Activated CD4-positive, alpha-beta T cell treated with anti-CD3 and anti-CD28 coated beads, Interleukin-2, amount 10 ng/mL, durations not matched to agents 24 days and 14 days (primary cell): ENCODE measurements around the gene TMPRSS11D. TPM values are rescaled to one million over a fixed set of nuclear protein-coding genes. Genes with fewer than 3 reads are reported as not detected.

ENCODE experiments used
- DNase-seq: peaks from one replicate; pipeline ENCODE4 v3.0.0; 2022
- H3K27ac Mint-ChIP-seq: one replicate; pipeline ENCODE4 v1.8.0; 2022; ENCODE audit warnings: mild to moderate bottlenecking, mixed read lengths
- H3K27me3 Mint-ChIP-seq: one replicate; pipeline ENCODE4 v1.8.0; 2022; ENCODE audit warnings: mixed read lengths
- H3K36me3 Mint-ChIP-seq: one replicate; pipeline ENCODE4 v1.8.0; 2022; ENCODE audit warnings: low read depth, mild to moderate bottlenecking, mixed read lengths
- H3K4me1 Mint-ChIP-seq: one replicate; pipeline ENCODE4 v1.8.0; 2021; ENCODE audit warnings: mixed read lengths
- H3K4me3 Mint-ChIP-seq: one replicate; pipeline ENCODE4 v1.8.0; 2022; ENCODE audit warnings: mild to moderate bottlenecking, moderate library complexity, mixed read lengths
- H3K9me3 Mint-ChIP-seq: one replicate; pipeline ENCODE4 v1.8.0; 2021; ENCODE audit warnings: mixed read lengths
- intact Hi-C: fragments of 100-400 bp; cut with micrococcal nuclease; formaldehyde crosslinking; loops from one replicate; pipeline ENCODE4 v1.15.1; 2023
- total RNA-seq: library from RNA; stranded (reverse); gene quantifications from 2 replicates; pipeline ENCODE4 v1.2.3, GENCODE V29; 2022

The TMPRSS11D gene
- total RNA-seq, 1 donor from 2014 or later: not detected

GRCh38 chr4:67909905-67910584, 26.2 kb upstream of the TMPRSS11D start:
- Mint-ChIP-seq H3K4me1 (no peaks in the 10 kb centered on the region), H3K36me3 (no peaks in the 10 kb centered on the region)
- intact Hi-C loops: loop anchor here (2.0 to 5.0 kb wide), 2 partner anchors 163 to 361 kb away; no protein-coding TSS in a partner anchor

GRCh38 chr4:67907650-67908049, 23.8 kb upstream of the TMPRSS11D start:
- H3K4me1 Mint-ChIP-seq: no peaks in the 10 kb centered on the region
- DNase-seq: no peak
- H3K27ac Mint-ChIP-seq: no peak overlapping the region
- H3K27me3 Mint-ChIP-seq: peaks cover 19% of the 10 kb centered on the region
- H3K4me3 Mint-ChIP-seq: no peak overlapping the region
- no peaks in the 10 kb centered on the region for H3K36me3 Mint-ChIP-seq
- no peaks in the 10 kb centered on the region for H3K9me3 Mint-ChIP-seq
- intact Hi-C loops: no loop called here

More at GRCh38 chr4:67909905-67910584, 26.2 kb upstream of the TMPRSS11D start:
- no peak for DNase-seq
- Mint-ChIP-seq H3K9me3 (no peaks in the 10 kb centered on the region), H3K27ac (no peak overlapping the region), H3K4me3 (no peak overlapping the region), H3K27me3 (peaks cover 17% of the 10 kb centered on the region)

- intact Hi-C loops: no loop called here
- Mint-ChIP-seq H3K27ac (no peak overlapping the region), H3K4me1 (no peaks in the 10 kb centered on the region), H3K36me3 (no peaks in the 10 kb centered on the region), H3K9me3 (peaks cover 4% of the 10 kb centered on the region), H3K27me3 (peaks cover 4% of the 10 kb centered on the region), H3K4me3 (no peak overlapping the region)
- DNase-seq: no peak
Measured at GRCh38 chr4:67899096-67899495, 15.3 kb upstream of the TMPRSS11D start.

- intact Hi-C loops: no loop called here
- H3K27ac Mint-ChIP-seq: no peak overlapping the region
- no peaks in the 10 kb centered on the region for H3K4me1 Mint-ChIP-seq
- DNase-seq: no peak
- H3K27me3 Mint-ChIP-seq: no peaks in the 10 kb centered on the region
- no peaks in the 10 kb centered on the region for H3K36me3 Mint-ChIP-seq
- peaks cover 4% of the 10 kb centered on the region for H3K9me3 Mint-ChIP-seq
- H3K4me3 Mint-ChIP-seq: no peak overlapping the region
Measured at GRCh38 chr4:67897686-67898085, 13.9 kb upstream of the TMPRSS11D start.

- H3K27ac Mint-ChIP-seq: no peak overlapping the region
- no peak overlapping the region for H3K4me3 Mint-ChIP-seq
- H3K27me3 Mint-ChIP-seq: no peaks in the 10 kb centered on the region
- H3K9me3 Mint-ChIP-seq: peaks cover 4% of the 10 kb centered on the region
- no peaks in the 10 kb centered on the region for H3K4me1 Mint-ChIP-seq
- no peaks in the 10 kb centered on the region for H3K36me3 Mint-ChIP-seq
- intact Hi-C loops: no loop called here
- no peak for DNase-seq
Measured at GRCh38 chr4:67896421-67897065, 12.7 kb upstream of the TMPRSS11D start.

- Mint-ChIP-seq H3K36me3 (no peaks in the 10 kb centered on the region), H3K9me3 (peaks cover 4% of the 10 kb centered on the region), H3K27me3 (no peaks in the 10 kb centered on the region), H3K4me3 (no peak overlapping the region), H3K4me1 (no peaks in the 10 kb centered on the region), H3K27ac (no peak overlapping the region)
- no peak for DNase-seq
- intact Hi-C loops: no loop called here
Measured at GRCh38 chr4:67894659-67895058, 10.9 kb upstream of the TMPRSS11D start.

- Mint-ChIP-seq H3K27me3 (no peaks in the 10 kb centered on the region), H3K4me1 (no peaks in the 10 kb centered on the region), H3K27ac (no peak overlapping the region), H3K9me3 (peaks cover 4% of the 10 kb centered on the region), H3K4me3 (no peak overlapping the region), H3K36me3 (no peaks in the 10 kb centered on the region)
- no peak for DNase-seq
- intact Hi-C loops: no loop called here
Measured at GRCh38 chr4:67892905-67893304, 9.1 kb upstream of the TMPRSS11D start.

GRCh38 chr4:67892253-67892652, 8.5 kb upstream of the TMPRSS11D start:
- DNase-seq: no peak
- Mint-ChIP-seq H3K27me3 (no peaks in the 10 kb centered on the region), H3K9me3 (peaks cover 4% of the 10 kb centered on the region), H3K4me3 (no peak overlapping the region), H3K4me1 (no peaks in the 10 kb centered on the region), H3K27ac (no peak overlapping the region), H3K36me3 (no peaks in the 10 kb centered on the region)
- intact Hi-C loops: no loop called here

- no peak overlapping the region for H3K27ac Mint-ChIP-seq
- peaks cover 4% of the 10 kb centered on the region for H3K9me3 Mint-ChIP-seq
- no peak for DNase-seq
- intact Hi-C loops: no loop called here
- no peak overlapping the region for H3K4me3 Mint-ChIP-seq
- no peaks in the 10 kb centered on the region for H3K27me3 Mint-ChIP-seq
- H3K36me3 Mint-ChIP-seq: no peaks in the 10 kb centered on the region
- no peaks in the 10 kb centered on the region for H3K4me1 Mint-ChIP-seq
Measured at GRCh38 chr4:67891645-67892044, 7.8 kb upstream of the TMPRSS11D start.

GRCh38 chr4:67886281-67886680, 2.5 kb upstream of the TMPRSS11D start:
- intact Hi-C loops: no loop called here
- no peak for DNase-seq
- H3K27ac Mint-ChIP-seq: no peak overlapping the region
- H3K4me3 Mint-ChIP-seq: no peak overlapping the region
- H3K27me3 Mint-ChIP-seq: no peaks in the 10 kb centered on the region
- H3K4me1 Mint-ChIP-seq: no peaks in the 10 kb centered on the region
- H3K9me3 Mint-ChIP-seq: no peaks in the 10 kb centered on the region
- H3K36me3 Mint-ChIP-seq: no peaks in the 10 kb centered on the region

GRCh38 chr4:67885762-67886161, 2.0 kb upstream of the TMPRSS11D start:
- Mint-ChIP-seq H3K4me1 (no peaks in the 10 kb centered on the region), H3K27me3 (no peaks in the 10 kb centered on the region), H3K9me3 (no peaks in the 10 kb centered on the region), H3K4me3 (no peak overlapping the region), H3K36me3 (no peaks in the 10 kb centered on the region), H3K27ac (no peak overlapping the region)
- no peak for DNase-seq
- intact Hi-C loops: no loop called here

GRCh38 chr4:67884701-67885100, 899 bp upstream of the TMPRSS11D start:
- Mint-ChIP-seq H3K4me3 (no peak overlapping the region), H3K27ac (no peak overlapping the region), H3K9me3 (no peaks in the 10 kb centered on the region), H3K27me3 (no peaks in the 10 kb centered on the region), H3K4me1 (no peaks in the 10 kb centered on the region), H3K36me3 (no peaks in the 10 kb centered on the region)
- intact Hi-C loops: no loop called here
- DNase-seq: no peak

- intact Hi-C loops: no loop called here
- no peak overlapping the region for H3K27ac Mint-ChIP-seq
- no peaks in the 10 kb centered on the region for H3K9me3 Mint-ChIP-seq
- no peak overlapping the region for H3K4me3 Mint-ChIP-seq
- H3K36me3 Mint-ChIP-seq: no peaks in the 10 kb centered on the region
- no peak for DNase-seq
- no peaks in the 10 kb centered on the region for H3K4me1 Mint-ChIP-seq
- no peaks in the 10 kb centered on the region for H3K27me3 Mint-ChIP-seq
Measured at GRCh38 chr4:67883458-67883857, 344 bp downstream of the TMPRSS11D start.

GRCh38 chr4:67880866-67881610, 2.8 kb downstream of the TMPRSS11D start:
- Mint-ChIP-seq H3K4me1 (no peaks in the 10 kb centered on the region), H3K4me3 (no peak overlapping the region), H3K27ac (no peak overlapping the region), H3K27me3 (no peaks in the 10 kb centered on the region), H3K9me3 (no peaks in the 10 kb centered on the region), H3K36me3 (no peaks in the 10 kb centered on the region)
- DNase-seq: no peak
- intact Hi-C loops: no loop called here
